HG02678 (cell line): ENCODE results near the gene GRM8.

Experiments
- ATAC-seq: cut with Tn5 transposase; IDR thresholded peaks from one replicate; pipeline ENCODE4 v1.9.1; 2021; ENCODE audit warnings: mild to moderate bottlenecking, moderate library complexity; ENCODE audit not compliant: unreplicated experiment

Gene GRM8

GRCh38 chr7:127151379-127151778, 101.4 kb downstream of the GRM8 start:
- no peak for ATAC-seq

GRCh38 chr7:127150543-127150942, 102.2 kb downstream of the GRM8 start:
- ATAC-seq = no peak

- ATAC-seq = no peak
Measured at GRCh38 chr7:127146746-127147536, 105.8 kb downstream of the GRM8 start.

- no peak for ATAC-seq
Measured at GRCh38 chr7:127137146-127137545, 115.6 kb downstream of the GRM8 start.

GRCh38 chr7:127135871-127136485, 116.8 kb downstream of the GRM8 start:
- no peak for ATAC-seq

- ATAC-seq = no peak
Measured at GRCh38 chr7:127123220-127123619, 129.5 kb downstream of the GRM8 start.

GRCh38 chr7:127119517-127119916, 133.2 kb downstream of the GRM8 start:
- ATAC-seq = no peak

- no peak for ATAC-seq
Measured at GRCh38 chr7:127114742-127115265, 137.9 kb downstream of the GRM8 start.

GRCh38 chr7:127107601-127108007, 145.1 kb downstream of the GRM8 start:
- ATAC-seq = peak; percentile 88

GRCh38 chr7:127093340-127093739, 159.4 kb downstream of the GRM8 start:
- ATAC-seq = no peak

GRCh38 chr7:127091620-127092019, 161.1 kb downstream of the GRM8 start:
- ATAC-seq = no peak

- ATAC-seq = no peak
Measured at GRCh38 chr7:127089146-127089545, 163.6 kb downstream of the GRM8 start.

- ATAC-seq = no peak
Measured at GRCh38 chr7:127081539-127081938, 171.2 kb downstream of the GRM8 start.

- no peak for ATAC-seq
Measured at GRCh38 chr7:127080576-127080975, 172.2 kb downstream of the GRM8 start.

- ATAC-seq = no peak
Measured at GRCh38 chr7:127066974-127067373, 185.8 kb downstream of the GRM8 start.

- ATAC-seq = no peak
Measured at GRCh38 chr7:127059475-127059874, 193.3 kb downstream of the GRM8 start.

- ATAC-seq = no peak
Measured at GRCh38 chr7:127057918-127058317, 194.8 kb downstream of the GRM8 start.

- ATAC-seq = no peak
Measured at GRCh38 chr7:127056202-127056601, 196.5 kb downstream of the GRM8 start.

GRCh38 chr7:127047521-127047920, 205.2 kb downstream of the GRM8 start:
- ATAC-seq = no peak

GRCh38 chr7:127041689-127042452, 210.9 kb downstream of the GRM8 start:
- no peak for ATAC-seq

- ATAC-seq = no peak
Measured at GRCh38 chr7:127040042-127040441, 212.7 kb downstream of the GRM8 start.

GRCh38 chr7:127039541-127039940, 213.2 kb downstream of the GRM8 start:
- no peak for ATAC-seq
